IMR-90 (cell line): Measurements from ENCODE around the gene CSGALNACT2. TPM values are rescaled to one million over a fixed set of nuclear protein-coding genes. Genes with fewer than 3 reads are reported as not detected.
A peak's percentile ranks its signal among the peaks of the same experiment; 100 is the strongest.
"Not testable (repeated sequence)": the region's sequence is repeated elsewhere in the genome, so short reads cannot be mapped to it uniquely, and the experiment has no call there.

Experiments used
- ATAC-seq: fragments of 200-7000 bp; cut with Tn5 transposase; 2 replicates; pipeline ENCODE4 v1.9.1; 2020; ENCODE audit warnings: low read depth, mild to moderate bottlenecking, moderate library complexity
- BruUV-seq: library from RNA; stranded (reverse); fragments of 400-500 nt; replicated peaks from 2 replicates; lab custom pipeline; 2021; lab: Mats Ljungman, UMichigan
- CTCF ChIA-PET: fragments of 300-600 bp; formaldehyde crosslinking; extraction: SDS; loops from one replicate; lab custom pipeline; 2021; ENCODE audit warnings: antibody characterized with exemption; lab: Yijun Ruan, JAX
- POLR2A ChIA-PET: fragments of 300-600 bp; sonication (Branson Sonifier 250); formaldehyde crosslinking; loops from one replicate; lab custom pipeline; 2022; ENCODE audit warnings: antibody characterized with exemption; ENCODE audit not compliant: unreplicated experiment; lab: Charles Lee
- DNase-seq: peaks from one replicate; pipeline ENCODE4 v3.0.0; 2013
- H2AFZ ChIP-seq: replicated peaks from 2 replicates; pipeline ENCODE3; 2013; ENCODE audit warnings: low read length, mild to moderate bottlenecking; ENCODE audit not compliant: poor library complexity
- H2AK5ac ChIP-seq: 2 replicates; pipeline ENCODE4 v1.6.1; 2013; ENCODE audit warnings: low read depth, low read length, inconsistent platforms
- H2AK9ac ChIP-seq: replicated peaks from 2 replicates; pipeline ENCODE3; 2013; ENCODE audit warnings: mild to moderate bottlenecking, low read depth, low read length, moderate library complexity; ENCODE audit not compliant: poor library complexity
- H2BK120ac ChIP-seq: 2 replicates; pipeline ENCODE4 v1.6.1; 2013; ENCODE audit warnings: low read depth, low read length, inconsistent platforms
- H2BK15ac ChIP-seq: 3 replicates; pipeline ENCODE4 v1.6.1; 2013; ENCODE audit warnings: low read depth, low read length, inconsistent platforms
- H2BK20ac ChIP-seq: 2 replicates; pipeline ENCODE4 v1.6.1; 2013; ENCODE audit warnings: low read depth, mild to moderate bottlenecking, inconsistent platforms, low read length, moderate library complexity
- H2BK5ac ChIP-seq: 2 replicates; pipeline ENCODE4 v1.6.1; 2013; ENCODE audit warnings: mild to moderate bottlenecking, low read depth, low read length, inconsistent platforms; ENCODE audit not compliant: poor library complexity, severe bottlenecking
- H3K14ac ChIP-seq: replicated peaks from 2 replicates; pipeline ENCODE4 v1.6.1; 2013; ENCODE audit warnings: low read depth, low read length, inconsistent platforms
- H3K18ac ChIP-seq: 2 replicates; pipeline ENCODE4 v1.6.1; 2013; ENCODE audit warnings: low read depth, low read length, control low read depth
- H3K23ac ChIP-seq: 2 replicates; pipeline ENCODE4 v1.6.1; 2013; ENCODE audit warnings: low read depth, low read length, inconsistent platforms
- H3K27ac ChIP-seq: 2 replicates; pipeline ENCODE4 v1.5.1; 2013; ENCODE audit warnings: mild to moderate bottlenecking, control low read depth, low read length; ENCODE audit not compliant: insufficient read depth
- H3K27me3 ChIP-seq: 2 replicates; pipeline ENCODE4 v1.6.1; 2013; ENCODE audit warnings: low read length; ENCODE audit not compliant: control insufficient read depth, insufficient read depth
- H3K36me3 ChIP-seq: 2 replicates; pipeline ENCODE4 v1.6.1; 2013; ENCODE audit warnings: low read length, mixed read lengths; ENCODE audit not compliant: control insufficient read depth, insufficient read depth
- H3K4ac ChIP-seq: 2 replicates; pipeline ENCODE4 v1.6.1; 2013; ENCODE audit warnings: low read depth, low read length, inconsistent platforms
- H3K4me1 ChIP-seq: 2 replicates; pipeline ENCODE4 v1.6.1; 2013; ENCODE audit warnings: low read length, mixed read lengths; ENCODE audit not compliant: control insufficient read depth, insufficient read depth
- H3K4me2 ChIP-seq: 2 replicates; pipeline ENCODE4 v1.6.1; 2013; ENCODE audit warnings: low read depth, mild to moderate bottlenecking, control low read depth, low read length, moderate library complexity
- H3K4me3 ChIP-seq: 2 replicates; pipeline ENCODE4 v1.5.1; 2013; ENCODE audit warnings: low read depth, mild to moderate bottlenecking, control low read depth, low read length, moderate library complexity; ENCODE audit not compliant: insufficient read depth
- H3K56ac ChIP-seq: 2 replicates; pipeline ENCODE4 v1.6.1; 2013; ENCODE audit warnings: low read length, inconsistent platforms; ENCODE audit not compliant: insufficient read depth; ENCODE audit errors: extremely low read depth
- H3K79me1 ChIP-seq, 2 experiments: 2 replicates each; pipeline ENCODE4 v1.6.1; 2013; ENCODE audit warnings: low read length in 2 of 2, inconsistent platforms in 1 of 2, low read depth in 1 of 2
- H3K9ac ChIP-seq: 2 replicates; pipeline ENCODE4 v1.6.1; 2013; ENCODE audit warnings: low read depth, low read length, control low read depth
- H3K9me1 ChIP-seq: 2 replicates; pipeline ENCODE4 v1.6.1; 2013; ENCODE audit warnings: low read length, inconsistent platforms; ENCODE audit not compliant: insufficient read depth
- H3K9me3 ChIP-seq: 2 replicates; pipeline ENCODE4 v1.6.1; 2013; ENCODE audit warnings: low read length; ENCODE audit not compliant: control insufficient read depth, insufficient read depth
- H4K20me1 ChIP-seq: 2 replicates; pipeline ENCODE4 v1.6.1; 2013; ENCODE audit warnings: low read length, inconsistent platforms; ENCODE audit not compliant: insufficient read depth
- H4K5ac ChIP-seq: 2 replicates; pipeline ENCODE4 v1.6.1; 2013; ENCODE audit warnings: mild to moderate bottlenecking, low read depth, low read length, control low read depth
- H4K8ac ChIP-seq, 2 experiments: 2 replicates each; pipeline ENCODE4 v1.6.1; 2013; ENCODE audit warnings: low read depth in 2 of 2, low read length in 2 of 2, control low read depth in 1 of 2, inconsistent platforms in 1 of 2
- H4K91ac ChIP-seq: 2 replicates; pipeline ENCODE4 v1.6.1; 2013; ENCODE audit warnings: low read depth, low read length, inconsistent platforms; ENCODE audit not compliant: insufficient read depth
- WGBS, 2 experiments: methylation state at CpG; one replicate each; pipeline versions ENCODE4 v1.1.5 to v1.1.7; 2013; ENCODE audit warnings: missing lambda C conversion rate in 2 of 2; ENCODE audit not compliant: insufficient read length in 1 of 2; ENCODE audit errors: extremely low coverage in 2 of 2; 5-methylcytosine and 5-hydroxymethylcytosine counted together
- dilution Hi-C: fragments of 300-500 bp; cut with HindIII; formaldehyde crosslinking; loops from one replicate; pipeline ENCODE4 v1.14.3; 2018; ENCODE audit warnings: low sequenced_read_pairs; ENCODE audit not compliant: unreplicated experiment
- in situ Hi-C: fragments of 300-500 bp; cut with MboI; formaldehyde crosslinking; loops from 3 replicates; pipeline ENCODE4 v1.14.3; 2019; ENCODE audit warnings: low sequenced_read_pairs, inconsistent platforms, mixed read lengths
- intact Hi-C: fragments of 100-400 bp; cut with micrococcal nuclease; formaldehyde crosslinking; loops from 2 replicates; pipeline ENCODE4 v1.10.0; 2022
- polyA plus RNA-seq, 3 experiments: library from polyadenylated mRNA; depleted of rRNA; stranded (reverse); fragments of >200 nt; gene quantifications; 2 replicates each; pipeline ENCODE4 v1.2.3, GENCODE V29; 2012; ENCODE audit warnings: low replicate concordance in 1 of 3
- total RNA-seq: library from RNA; depleted of rRNA; stranded (reverse); fragments of >200 nt; gene quantifications from 2 replicates; pipeline ENCODE4 v1.2.3, GENCODE V29; 2012

Gene CSGALNACT2
- total and polyA plus RNA-seq, 2 of the 4 experiments (the other 2 are of a cell fraction), result 6.5 to 13.1 TPM

DNA sequence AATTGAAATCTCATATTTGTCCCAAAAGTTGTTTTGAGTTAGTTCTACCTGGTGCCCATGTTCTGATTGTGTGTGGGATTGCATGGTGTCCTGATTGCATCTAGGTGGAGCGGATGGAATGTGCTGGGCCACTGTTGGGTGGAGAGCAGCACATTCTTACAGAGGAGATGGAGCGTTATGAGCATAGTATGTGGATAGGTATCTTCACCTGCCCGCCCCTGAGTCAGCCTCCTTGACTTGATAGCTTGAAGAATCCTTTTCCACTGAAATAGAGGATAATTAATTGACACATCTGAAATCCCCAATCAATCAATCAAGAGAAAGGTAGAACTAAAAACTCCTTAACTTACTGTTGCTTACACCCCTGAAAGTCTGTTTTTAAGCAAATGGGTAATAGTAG is 45.5 kb downstream of the CSGALNACT2 start:
- WGBS, 2 experiments, result no CpG with 5 or more reads among the region's 3 CpGs
- H3K4me3 ChIP-seq, H3K9me3 ChIP-seq, intact Hi-C loops, H2BK5ac ChIP-seq, CTCF ChIA-PET, H4K91ac ChIP-seq, DNase-seq, H3K56ac ChIP-seq, H2AK5ac ChIP-seq, ATAC-seq, H3K27ac ChIP-seq, H3K9me1 ChIP-seq, H4K5ac ChIP-seq, dilution Hi-C loops, H3K4me1 ChIP-seq, H4K8ac ChIP-seq, H3K18ac ChIP-seq, H2BK120ac ChIP-seq, POLR2A ChIA-PET, H3K23ac ChIP-seq, H3K4ac ChIP-seq, H2BK15ac ChIP-seq, H3K14ac ChIP-seq, H3K4me2 ChIP-seq, H2BK20ac ChIP-seq, H3K9ac ChIP-seq, H2AFZ ChIP-seq, H3K27me3 ChIP-seq, H2AK9ac ChIP-seq, in situ Hi-C loops, H4K20me1 ChIP-seq: not testable (repeated sequence)
- peaks cover 0 to 13% of the 10 kb centered on the region in 2 experiments; a peak in 2 of 4 replicates for H3K79me1 ChIP-seq
- H3K36me3 ChIP-seq, result peaks cover 30% of the 10 kb centered on the region
- BruUV-seq, result TSS peak; percentile 88
